GM13976 (cell line): ENCODE results near the gene RPL32.

Experiments used
- DNase-seq: peaks from one replicate; pipeline ENCODE4 v3.0.0; 2012; ENCODE audit warnings: low spot score
- in situ Hi-C: fragments of 300-500 bp; cut with MboI; formaldehyde crosslinking; loops from one replicate; pipeline ENCODE4 v1.12.0; 2022; ENCODE audit warnings: low sequenced_read_pairs, mixed read lengths, inconsistent platforms; ENCODE audit not compliant: unreplicated experiment
- TF ChIP-seq, protein P1 (sequence below): IDR thresholded peaks from 2 replicates; pipeline ENCODE4 v1.5.1; 2012; ENCODE audit warnings: borderline replicate concordance, mild to moderate bottlenecking; ENCODE audit not compliant: insufficient read depth; ENCODE audit errors: extremely low read depth, missing control alignments, control extremely low read depth

The RPL32 gene

DNA sequence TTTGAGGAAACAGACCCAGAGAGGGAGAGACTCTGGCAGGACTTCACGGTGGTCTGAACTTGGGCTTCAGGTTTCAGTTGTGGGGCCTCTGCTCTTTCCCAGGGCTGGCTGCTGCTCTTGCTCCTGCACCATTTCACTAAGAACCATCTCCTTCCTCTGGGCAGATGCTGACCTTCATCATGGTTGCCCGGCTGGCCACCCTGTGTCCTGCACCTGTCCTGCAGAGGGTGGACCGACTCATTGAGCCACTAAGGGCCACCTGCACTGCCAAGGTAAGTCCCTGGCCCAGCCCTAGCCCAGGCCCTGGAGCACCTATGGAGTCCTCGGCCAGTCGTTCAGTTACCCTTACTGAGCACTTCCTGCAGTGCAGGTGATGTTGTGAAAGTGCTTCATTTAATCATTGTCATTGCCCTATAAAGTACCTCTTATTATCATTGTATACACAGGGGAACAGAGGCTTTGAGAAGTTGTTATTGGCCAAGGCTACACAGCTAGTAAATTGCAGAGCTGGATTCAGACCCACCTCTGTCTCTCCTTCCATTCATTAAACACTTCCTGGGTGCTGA is 10.0 kb downstream of the RPL32 start:
- TF ChIP-seq, protein P1, sequence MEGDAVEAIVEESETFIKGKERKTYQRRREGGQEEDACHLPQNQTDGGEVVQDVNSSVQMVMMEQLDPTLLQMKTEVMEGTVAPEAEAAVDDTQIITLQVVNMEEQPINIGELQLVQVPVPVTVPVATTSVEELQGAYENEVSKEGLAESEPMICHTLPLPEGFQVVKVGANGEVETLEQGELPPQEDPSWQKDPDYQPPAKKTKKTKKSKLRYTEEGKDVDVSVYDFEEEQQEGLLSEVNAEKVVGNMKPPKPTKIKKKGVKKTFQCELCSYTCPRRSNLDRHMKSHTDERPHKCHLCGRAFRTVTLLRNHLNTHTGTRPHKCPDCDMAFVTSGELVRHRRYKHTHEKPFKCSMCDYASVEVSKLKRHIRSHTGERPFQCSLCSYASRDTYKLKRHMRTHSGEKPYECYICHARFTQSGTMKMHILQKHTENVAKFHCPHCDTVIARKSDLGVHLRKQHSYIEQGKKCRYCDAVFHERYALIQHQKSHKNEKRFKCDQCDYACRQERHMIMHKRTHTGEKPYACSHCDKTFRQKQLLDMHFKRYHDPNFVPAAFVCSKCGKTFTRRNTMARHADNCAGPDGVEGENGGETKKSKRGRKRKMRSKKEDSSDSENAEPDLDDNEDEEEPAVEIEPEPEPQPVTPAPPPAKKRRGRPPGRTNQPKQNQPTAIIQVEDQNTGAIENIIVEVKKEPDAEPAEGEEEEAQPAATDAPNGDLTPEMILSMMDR: no peak
- DNase-seq: no peak
- in situ Hi-C loops: no loop called here

DNA sequence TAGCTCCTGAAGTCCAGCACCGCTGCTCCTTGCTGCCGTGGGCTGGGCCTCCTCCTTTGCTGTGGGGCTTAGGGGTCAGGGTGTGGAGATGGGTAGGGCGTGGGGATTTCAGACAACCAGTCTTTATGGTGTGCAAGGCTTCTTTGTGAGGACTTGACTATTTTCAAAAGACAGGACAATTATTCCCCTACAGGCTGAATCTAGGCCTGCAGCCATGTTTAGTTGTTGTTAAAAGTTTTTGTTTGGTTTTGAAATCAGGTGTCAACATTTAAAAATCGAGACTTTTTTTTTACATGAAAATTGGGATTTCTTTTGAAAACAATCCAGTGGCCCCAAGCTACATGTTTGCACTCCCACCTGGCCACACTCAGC is 10.6 kb downstream of the RPL32 start:
- in situ Hi-C loops: no loop called here
- no peak for DNase-seq
- TF ChIP-seq, protein P1: no peak

DNA sequence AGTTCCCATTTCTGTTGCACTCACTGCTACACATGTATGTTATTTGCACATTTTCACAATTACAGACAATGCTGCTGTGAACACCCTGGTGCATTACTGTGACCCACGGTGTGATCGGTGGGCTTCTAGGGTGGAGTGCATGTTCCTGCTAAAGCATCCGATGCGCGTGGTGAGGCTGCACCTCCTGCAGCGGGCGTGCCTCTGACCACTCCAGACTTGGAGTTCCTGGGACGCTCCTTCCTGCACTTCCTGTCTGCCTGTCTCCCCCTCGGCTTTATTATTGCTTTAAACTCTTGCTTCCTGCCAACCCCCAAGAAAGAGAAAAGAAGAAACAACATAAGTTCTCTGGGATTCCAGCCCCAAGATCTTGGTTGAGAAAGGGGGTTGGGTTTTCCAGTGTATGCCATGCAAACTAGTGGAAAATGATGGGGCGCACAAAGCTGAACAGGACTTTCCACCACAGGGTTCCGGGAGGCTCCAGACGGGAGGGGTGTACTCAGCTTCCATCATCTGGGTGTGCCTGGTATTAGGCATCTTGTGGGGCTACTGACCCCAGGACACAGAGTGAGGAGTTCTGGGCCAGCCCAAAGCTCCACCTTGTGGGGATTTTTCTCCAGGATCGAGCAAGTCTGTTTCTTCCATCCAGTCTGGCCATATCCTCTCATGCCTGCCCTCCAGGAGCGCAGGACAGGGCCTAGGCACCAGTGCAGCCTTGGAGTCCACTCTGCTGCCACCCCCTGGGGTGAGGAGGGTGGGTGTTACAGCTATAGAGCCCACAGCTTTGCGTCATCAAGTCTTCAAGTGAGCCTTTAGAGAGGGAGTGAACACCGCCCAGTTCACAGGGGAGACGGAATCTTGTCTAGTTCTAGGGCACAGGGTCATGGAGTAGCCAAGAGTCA is 11.2 kb downstream of the RPL32 start:
- no peak for DNase-seq
- in situ Hi-C loops: no loop called here
- TF ChIP-seq, protein P1: no peak

DNA sequence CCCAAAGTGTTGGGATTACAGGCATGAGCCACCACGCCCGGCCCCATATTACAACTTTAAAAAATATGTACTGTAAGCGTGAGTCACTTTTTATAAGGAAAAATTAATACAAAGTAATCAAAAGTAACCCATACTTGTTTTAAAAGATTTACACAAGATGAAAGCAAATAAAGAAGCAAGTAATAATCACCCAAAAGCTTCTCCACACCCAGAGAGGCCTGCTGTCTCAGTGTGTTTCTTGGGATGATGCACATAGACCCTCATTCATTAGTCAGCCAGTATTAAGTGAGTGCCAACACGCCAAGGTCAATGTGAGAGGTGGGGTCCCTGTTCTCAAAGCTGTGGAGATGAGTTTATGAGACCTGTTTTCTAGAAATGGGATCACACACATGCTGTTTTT is 12.0 kb downstream of the RPL32 start:
- TF ChIP-seq, protein P1: no peak
- in situ Hi-C loops: no loop called here
- DNase-seq: no peak

DNA sequence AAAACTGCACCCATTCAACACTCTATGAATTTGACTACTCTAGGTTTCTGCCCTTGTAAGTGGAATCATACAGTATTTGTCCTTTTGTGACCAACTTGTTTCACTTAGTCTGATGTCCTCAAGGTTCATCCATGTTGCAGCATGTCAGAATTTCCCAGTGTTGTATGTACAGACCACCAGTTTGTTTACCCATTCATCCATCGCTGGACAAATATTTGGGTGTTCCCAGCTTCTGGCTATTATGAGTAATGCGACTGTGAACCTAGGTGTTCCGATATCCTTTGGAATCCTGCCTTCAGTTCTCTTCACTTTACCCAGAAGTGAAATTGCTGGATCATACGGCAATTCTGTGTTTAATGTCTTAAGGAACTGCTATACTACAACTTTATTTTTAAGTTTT is 12.6 kb downstream of the RPL32 start:
- TF ChIP-seq, protein P1: no peak
- DNase-seq: no peak
- in situ Hi-C loops: no loop called here

DNA sequence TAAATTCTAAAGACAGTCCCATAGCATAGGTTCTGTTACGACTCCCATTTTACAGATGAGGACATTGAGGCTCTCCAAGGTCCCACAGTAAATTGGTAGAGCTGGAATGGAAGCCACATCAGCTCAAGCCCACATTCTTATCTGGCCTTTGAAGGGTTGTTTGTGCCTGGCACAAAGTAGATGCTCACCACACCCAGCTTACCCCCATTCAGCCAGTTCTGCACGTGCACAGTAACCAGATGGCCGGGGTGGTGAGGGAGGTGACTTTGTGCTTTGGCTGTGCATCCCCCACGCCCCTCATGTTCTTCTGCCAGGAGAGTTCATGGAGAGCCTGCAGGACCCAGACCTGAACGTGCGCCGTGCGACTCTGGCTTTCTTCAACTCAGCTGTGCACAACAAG is 16.2 kb downstream of the RPL32 start:
- no peak for DNase-seq
- in situ Hi-C loops: no loop called here
- TF ChIP-seq, protein P1: no peak
